Hematopoietic multipotent progenitor cell treated with erythropoietin and hydrocortisone succinate and interleukin-3 and kit ligand, for 6 days (in vitro differentiated cells): ENCODE data around the gene NCOA1.

Experiments used
- DNase-seq: peaks from one replicate; pipeline ENCODE4 v3.0.0-alpha.2; 2015

Gene NCOA1

DNA sequence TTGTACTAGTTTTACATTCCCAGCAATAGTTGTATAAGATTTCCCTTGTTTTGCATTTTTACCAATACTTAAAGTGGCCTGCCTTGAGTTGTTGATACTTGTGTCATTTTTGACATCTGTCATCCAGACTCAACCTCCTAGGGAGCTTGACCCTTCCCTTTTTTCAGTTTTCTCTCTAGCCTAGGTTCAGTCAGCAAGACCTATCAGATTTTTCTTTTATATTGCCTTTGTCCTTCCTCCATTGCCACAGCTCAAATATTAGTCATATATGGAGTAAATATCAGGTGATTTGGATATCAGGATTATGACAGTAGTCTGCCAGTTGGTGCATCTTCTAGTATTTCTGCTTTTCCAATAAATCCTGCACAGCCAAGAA lies 315.6 kb downstream of the NCOA1 start:
- DNase-seq = no peak

DNA sequence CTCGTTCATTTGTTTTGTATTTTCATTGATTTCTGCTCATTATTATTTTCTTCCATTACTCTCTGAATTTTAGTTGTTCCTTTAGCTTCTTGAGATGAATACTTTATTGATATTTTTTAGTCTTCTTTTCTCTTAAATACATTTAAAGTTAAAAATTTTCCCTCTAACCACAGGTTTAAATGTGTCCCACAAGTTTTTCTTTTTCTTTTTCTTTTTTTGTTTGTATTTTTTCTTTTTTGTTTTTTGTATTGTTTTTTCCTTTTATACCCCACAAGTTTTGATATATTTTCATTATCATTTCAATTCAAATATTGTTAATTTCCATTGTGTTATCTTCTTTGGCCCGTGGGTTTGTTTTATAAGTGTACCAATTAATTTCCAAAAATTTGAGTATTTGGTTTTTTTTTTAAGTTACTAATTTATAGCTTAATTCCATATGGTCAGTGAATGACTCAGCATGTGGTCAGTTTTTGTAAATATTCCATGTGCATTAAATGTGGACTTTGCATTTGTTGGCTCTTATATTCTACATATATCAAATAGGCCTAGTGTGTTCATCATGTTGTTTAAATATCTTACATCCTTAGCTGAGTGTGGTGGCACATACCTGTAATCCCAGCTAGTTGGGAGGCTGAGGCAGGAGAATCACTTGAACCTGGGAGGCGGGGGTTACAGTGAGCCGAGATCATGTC lies 318.4 kb downstream of the NCOA1 start:
- DNase-seq = no peak

DNA sequence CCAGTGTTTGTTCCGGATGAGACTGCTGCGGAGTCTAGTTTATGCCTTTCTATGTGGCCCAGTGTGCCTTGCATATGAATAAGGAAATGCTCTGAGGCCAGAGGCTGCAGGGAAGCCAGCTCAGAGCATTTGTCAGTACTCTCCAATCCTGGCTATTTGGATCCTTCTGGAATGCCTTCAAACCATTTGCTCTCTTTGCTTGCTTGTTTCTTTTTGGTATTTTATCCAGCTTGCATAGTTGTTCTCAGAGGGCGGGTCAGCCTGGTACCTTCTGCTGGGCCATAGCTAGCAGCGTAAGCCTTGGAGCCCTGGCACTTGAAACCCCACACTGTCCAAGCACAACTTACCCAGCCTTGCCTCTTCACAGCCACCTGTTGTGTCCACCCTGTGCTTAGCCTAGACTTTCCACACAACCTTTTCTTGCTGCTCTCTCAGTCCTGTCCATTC lies 322.7 kb downstream of the NCOA1 start:
- no peak for DNase-seq

- no peak for DNase-seq
These were observed 323.5 kb downstream of the NCOA1 start for GRCh38 chr2:24814516-24814915.

GRCh38 chr2:24815171-24815570 lies 324.1 kb downstream of the NCOA1 start:
- no peak for DNase-seq

DNA sequence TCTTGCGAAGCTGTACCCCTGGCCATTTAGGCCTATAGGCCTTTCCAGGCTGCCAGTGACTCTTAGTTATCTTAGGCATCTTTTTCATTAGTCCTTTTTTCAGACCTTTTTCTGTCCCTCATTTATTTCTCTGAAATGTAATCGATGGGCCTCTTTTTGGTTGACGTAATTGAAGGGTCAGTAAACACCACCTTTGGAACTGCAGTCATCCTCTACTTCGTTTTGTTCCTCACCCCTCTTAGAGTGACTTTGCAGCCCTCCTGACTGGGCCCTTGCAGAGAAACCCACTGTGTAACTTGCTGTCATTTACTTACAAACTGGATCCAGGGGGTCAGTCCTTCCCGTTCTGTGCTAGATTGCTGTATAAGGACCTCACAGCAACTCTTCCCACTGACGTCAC lies 325.4 kb downstream of the NCOA1 start:
- no peak for DNase-seq

GRCh38 chr2:24816884-24817283 lies 325.8 kb downstream of the NCOA1 start:
- DNase-seq = no peak

DNA sequence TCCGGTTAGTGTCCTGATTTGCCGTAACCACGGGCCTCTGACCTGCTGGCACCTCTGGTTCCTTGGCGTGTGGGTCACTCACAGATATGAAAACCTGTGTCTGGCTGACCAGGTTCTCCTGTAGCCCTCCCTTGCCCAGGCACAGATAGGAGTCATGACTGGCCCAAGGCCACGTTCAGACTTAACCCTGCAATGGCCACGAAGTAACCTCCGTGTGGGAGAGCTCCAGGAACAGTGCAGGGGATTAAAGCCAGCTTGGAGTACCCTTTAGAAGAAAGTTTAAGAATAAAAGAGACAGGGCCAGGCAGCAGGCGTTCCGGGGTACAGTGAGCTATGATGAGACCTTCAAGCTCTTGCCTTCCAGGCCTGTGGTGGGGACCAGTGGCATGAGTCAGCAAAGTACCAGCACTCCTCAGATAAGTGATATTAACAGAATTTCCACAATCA lies 327.7 kb downstream of the NCOA1 start:
- DNase-seq = peak; percentile 80

DNA sequence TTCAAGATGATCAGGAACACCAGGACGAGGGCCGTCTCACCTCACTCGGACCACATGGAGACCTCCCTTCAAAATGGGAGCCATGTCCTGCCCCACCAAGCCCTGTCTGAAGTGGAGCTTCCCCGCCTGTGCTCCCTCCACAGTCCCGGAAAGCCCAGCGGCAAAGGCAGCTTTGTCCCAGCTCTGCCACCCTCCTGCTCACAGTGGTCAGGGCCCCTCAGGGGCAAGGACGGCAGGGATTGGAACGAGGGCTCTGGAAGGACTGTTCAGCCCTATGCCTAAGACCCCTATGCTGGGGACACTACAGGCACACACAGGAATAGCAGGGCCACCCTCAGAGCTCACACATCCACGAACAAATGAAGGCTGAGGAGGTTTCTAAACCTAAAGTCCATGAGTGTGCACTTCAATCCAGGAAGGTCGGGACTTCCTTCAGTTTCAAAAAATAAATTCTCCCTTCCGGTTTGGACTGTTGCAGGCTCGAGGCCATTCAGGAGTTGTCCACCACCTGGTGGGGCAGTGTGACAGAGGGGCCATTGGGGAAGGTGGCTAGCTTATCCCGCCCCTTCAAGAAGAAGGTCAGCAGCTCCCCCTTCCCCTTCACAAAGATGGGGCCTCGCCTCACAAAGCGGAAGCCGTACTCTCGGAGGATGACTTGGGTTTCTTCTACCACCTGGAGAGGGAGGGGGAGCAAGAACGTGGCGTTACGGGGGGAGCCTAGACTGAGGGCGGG lies 328.6 kb downstream of the NCOA1 start:
- no peak for DNase-seq

GRCh38 chr2:24820175-24820513 lies 329.1 kb downstream of the NCOA1 start:
- DNase-seq = no peak
